K562 (cell line): ENCODE results near the gene NOCT. TPM values are rescaled to one million over a fixed set of nuclear protein-coding genes. Genes with fewer than 3 reads are reported as not detected.

ENCODE experiments used
- BCL6 ChIP-seq: fragments of 250-450 bp; sonication (Bioruptor Pico); IDR thresholded peaks from 2 replicates; pipeline ENCODE4 v1.4.0; 2020
- ELF1 ChIP-seq: fragments of 200-800 bp; sonication (Bioruptor generic); IDR thresholded peaks from 2 replicates; pipeline ENCODE4 v1.6.1; 2016; ENCODE audit warnings: missing genetic modification characterization, missing compliant biosample characterization
- HDAC3 ChIP-seq: fragments of 450-650 bp; IDR thresholded peaks from 2 replicates; pipeline ENCODE4 v1.6.1; 2018; ENCODE audit warnings: borderline replicate concordance, mild to moderate bottlenecking, moderate library complexity; ENCODE audit not compliant: partially characterized antibody
- KLF1 ChIP-seq: fragments of 450-650 bp; IDR thresholded peaks from 2 replicates; pipeline ENCODE4 v1.6.1; 2016; ENCODE audit warnings: missing genetic modification characterization, missing compliant biosample characterization
- POLR2G ChIP-seq: fragments of 200-400 bp; formaldehyde crosslinking; IDR thresholded peaks from 2 replicates; pipeline ENCODE4 v1.6.1; 2017; ENCODE audit warnings: low read depth, mild to moderate bottlenecking, antibody characterized with exemption, low read length, moderate library complexity
- RBBP5 ChIP-seq: fragments of 200-600 bp; sonication (generic); IDR thresholded peaks from 2 replicates; pipeline ENCODE4 v1.6.1; 2012; ENCODE audit warnings: borderline replicate concordance, mild to moderate bottlenecking, low read length, control low read depth, inconsistent platforms; ENCODE audit not compliant: insufficient read depth, poor library complexity, severe bottlenecking
- SAFB2 ChIP-seq: fragments of 200-400 bp; formaldehyde crosslinking; IDR thresholded peaks from 2 replicates; pipeline ENCODE4 v1.6.1; 2018; ENCODE audit warnings: borderline replicate concordance, low read length, low read depth, moderate library complexity; ENCODE audit not compliant: severe bottlenecking
- YY1 ChIP-seq, 3 experiments: IDR thresholded peaks; 2 replicates each; pipeline ENCODE4 v1.6.1; 2011; ENCODE audit warnings: low read length in 2 of 3, mild to moderate bottlenecking in 2 of 3, moderate library complexity in 2 of 3, borderline replicate concordance in 1 of 3, control low read depth in 1 of 3, low read depth in 1 of 3; ENCODE audit not compliant: insufficient read depth in 3 of 3, insufficient replicate concordance in 2 of 3, control insufficient read depth in 1 of 3, insufficient read length in 1 of 3; ENCODE audit errors: extremely low read depth in 1 of 3
- ZNF507 ChIP-seq: conservative IDR thresholded peaks from 2 replicates; pipeline ENCODE4 v1.6.1; 2017; ENCODE audit warnings: missing genetic modification characterization, missing compliant biosample characterization
- ZNF778 ChIP-seq: fragments of 450-650 bp; formaldehyde crosslinking; IDR thresholded peaks from 2 replicates; pipeline ENCODE4 v1.4.0; 2020; ENCODE audit warnings: mild to moderate bottlenecking, moderate library complexity
- polyA plus RNA-seq, 8 experiments: library from polyadenylated mRNA; depleted of rRNA in 4 of 8; stranded (reverse) in 5 of 8; unstranded in 3 of 8; fragments of >200 nt; fragmentation: Nextera tagmentation in 2 of 8; fragmentation: Illumina TruSeq in 1 of 8; extraction: Ambion mirVana in 2 of 8; extraction: Trizol in 1 of 8; gene quantifications; 2 replicates each; pipeline versions ENCODE4 v1.2.1 to v1.2.3, GENCODE V29; 2011 to 2014; ENCODE audit warnings: inconsistent platforms in 1 of 8, missing spikeins in 1 of 8
- total RNA-seq, 7 experiments: library from RNA; depleted of rRNA in 6 of 7; stranded (reverse); fragments of >200 nt in 6 of 7; fragmentation: Illumina TruSeq in 2 of 7; extraction: Trizol in 2 of 7; gene quantifications; 2 replicates each; pipeline versions ENCODE4 v1.2.1 to v1.2.3, GENCODE V29; 2011 to 2021; ENCODE audit warnings: low replicate concordance in 1 of 7
- TF ChIP-seq, protein P1 (sequence below): IDR thresholded peaks from 2 replicates; pipeline ENCODE4 v1.6.1; 2011; ENCODE audit warnings: borderline replicate concordance, low read depth, mild to moderate bottlenecking, moderate library complexity, low read length; ENCODE audit not compliant: insufficient read depth, poor library complexity, severe bottlenecking
- TF ChIP-seq, protein P2 (sequence below): IDR thresholded peaks from 3 replicates; pipeline ENCODE4 v1.6.1; 2011; ENCODE audit warnings: borderline replicate concordance, mild to moderate bottlenecking; ENCODE audit not compliant: insufficient read length, insufficient read depth
- TF ChIP-seq, protein P3 (sequence below): fragments of 200-400 bp; formaldehyde crosslinking; IDR thresholded peaks from 2 replicates; pipeline ENCODE4 v1.6.1; 2017; ENCODE audit warnings: mild to moderate bottlenecking, low read depth, low read length, moderate library complexity
- TF ChIP-seq, protein P4 (sequence below): fragments of 450-650 bp; IDR thresholded peaks from 2 replicates; pipeline ENCODE4 v1.6.1; 2017; ENCODE audit warnings: mild to moderate bottlenecking, moderate library complexity
- TF ChIP-seq, protein P5 (sequence below): fragments of 250-450 bp; sonication (Bioruptor Pico); IDR thresholded peaks from 2 replicates; pipeline ENCODE4 v1.4.0; 2020; ENCODE audit warnings: mild to moderate bottlenecking

The NOCT gene
- total and polyA plus RNA-seq, 9 of the 15 experiments (the other 6 are each of a cell fraction or from before 2014, with no cell fraction given): 1.3 to 20.2 (median 11.1) TPM

DNA sequence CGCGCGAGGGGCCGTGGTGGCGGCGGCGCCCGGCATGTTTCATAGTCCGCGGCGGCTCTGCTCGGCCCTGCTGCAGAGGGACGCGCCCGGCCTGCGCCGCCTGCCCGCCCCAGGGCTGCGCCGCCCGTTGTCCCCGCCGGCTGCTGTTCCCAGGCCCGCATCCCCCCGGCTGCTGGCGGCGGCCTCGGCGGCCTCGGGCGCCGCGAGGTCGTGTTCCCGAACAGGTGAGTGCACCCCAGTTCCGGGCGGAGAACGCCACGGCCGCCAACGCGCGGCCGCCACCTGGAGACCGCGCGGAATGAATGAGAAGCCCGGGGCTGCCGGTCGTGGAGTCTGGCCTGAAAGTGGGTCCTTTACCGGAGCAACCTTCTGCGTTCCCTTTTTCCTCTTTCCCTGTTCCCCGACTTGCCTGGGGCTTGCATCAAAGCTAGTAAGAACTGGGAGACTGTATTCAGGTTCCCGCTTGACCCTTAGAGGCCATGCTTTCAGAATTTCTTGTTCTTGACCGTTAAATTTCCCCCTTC, 429 bp downstream of the NOCT start (continued):
- TF ChIP-seq, protein P1, sequence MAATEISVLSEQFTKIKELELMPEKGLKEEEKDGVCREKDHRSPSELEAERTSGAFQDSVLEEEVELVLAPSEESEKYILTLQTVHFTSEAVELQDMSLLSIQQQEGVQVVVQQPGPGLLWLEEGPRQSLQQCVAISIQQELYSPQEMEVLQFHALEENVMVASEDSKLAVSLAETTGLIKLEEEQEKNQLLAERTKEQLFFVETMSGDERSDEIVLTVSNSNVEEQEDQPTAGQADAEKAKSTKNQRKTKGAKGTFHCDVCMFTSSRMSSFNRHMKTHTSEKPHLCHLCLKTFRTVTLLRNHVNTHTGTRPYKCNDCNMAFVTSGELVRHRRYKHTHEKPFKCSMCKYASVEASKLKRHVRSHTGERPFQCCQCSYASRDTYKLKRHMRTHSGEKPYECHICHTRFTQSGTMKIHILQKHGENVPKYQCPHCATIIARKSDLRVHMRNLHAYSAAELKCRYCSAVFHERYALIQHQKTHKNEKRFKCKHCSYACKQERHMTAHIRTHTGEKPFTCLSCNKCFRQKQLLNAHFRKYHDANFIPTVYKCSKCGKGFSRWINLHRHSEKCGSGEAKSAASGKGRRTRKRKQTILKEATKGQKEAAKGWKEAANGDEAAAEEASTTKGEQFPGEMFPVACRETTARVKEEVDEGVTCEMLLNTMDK: no peak
- TF ChIP-seq YY1 (IDR thresholded peaks at IDR 0.05; ENCODE audit: borderline replicate concordance in 1 of 3, control insufficient read depth in 1 of 3, extremely low read depth in 1 of 3, insufficient read depth in 3 of 3, insufficient read length in 1 of 3, insufficient replicate concordance in 2 of 3, low read depth in 1 of 3, low read length in 2 of 3) (peak in 1 of 3 experiments; percentile 2), ELF1 (tag) (0 out of 2 replicates have a peak, but pooled peaks have one; percentile 0), ZNF507 (tag) (no peak), HDAC3 (no peak), POLR2G (peak; percentile 27), SAFB2 (no peak), RBBP5 (peak; percentile 98), ZNF778 (CRISPR knock-in tag) (no peak), KLF1 (tag) (0 out of 2 replicates have a peak, but pooled peaks have one; percentile 32), BCL6 (CRISPR knock-in tag) (no peak)
- TF ChIP-seq, protein P2, sequence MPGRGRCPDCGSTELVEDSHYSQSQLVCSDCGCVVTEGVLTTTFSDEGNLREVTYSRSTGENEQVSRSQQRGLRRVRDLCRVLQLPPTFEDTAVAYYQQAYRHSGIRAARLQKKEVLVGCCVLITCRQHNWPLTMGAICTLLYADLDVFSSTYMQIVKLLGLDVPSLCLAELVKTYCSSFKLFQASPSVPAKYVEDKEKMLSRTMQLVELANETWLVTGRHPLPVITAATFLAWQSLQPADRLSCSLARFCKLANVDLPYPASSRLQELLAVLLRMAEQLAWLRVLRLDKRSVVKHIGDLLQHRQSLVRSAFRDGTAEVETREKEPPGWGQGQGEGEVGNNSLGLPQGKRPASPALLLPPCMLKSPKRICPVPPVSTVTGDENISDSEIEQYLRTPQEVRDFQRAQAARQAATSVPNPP: no peak
- TF ChIP-seq, protein P3, sequence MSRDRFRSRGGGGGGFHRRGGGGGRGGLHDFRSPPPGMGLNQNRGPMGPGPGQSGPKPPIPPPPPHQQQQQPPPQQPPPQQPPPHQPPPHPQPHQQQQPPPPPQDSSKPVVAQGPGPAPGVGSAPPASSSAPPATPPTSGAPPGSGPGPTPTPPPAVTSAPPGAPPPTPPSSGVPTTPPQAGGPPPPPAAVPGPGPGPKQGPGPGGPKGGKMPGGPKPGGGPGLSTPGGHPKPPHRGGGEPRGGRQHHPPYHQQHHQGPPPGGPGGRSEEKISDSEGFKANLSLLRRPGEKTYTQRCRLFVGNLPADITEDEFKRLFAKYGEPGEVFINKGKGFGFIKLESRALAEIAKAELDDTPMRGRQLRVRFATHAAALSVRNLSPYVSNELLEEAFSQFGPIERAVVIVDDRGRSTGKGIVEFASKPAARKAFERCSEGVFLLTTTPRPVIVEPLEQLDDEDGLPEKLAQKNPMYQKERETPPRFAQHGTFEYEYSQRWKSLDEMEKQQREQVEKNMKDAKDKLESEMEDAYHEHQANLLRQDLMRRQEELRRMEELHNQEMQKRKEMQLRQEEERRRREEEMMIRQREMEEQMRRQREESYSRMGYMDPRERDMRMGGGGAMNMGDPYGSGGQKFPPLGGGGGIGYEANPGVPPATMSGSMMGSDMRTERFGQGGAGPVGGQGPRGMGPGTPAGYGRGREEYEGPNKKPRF: no peak
- TF ChIP-seq, protein P4, sequence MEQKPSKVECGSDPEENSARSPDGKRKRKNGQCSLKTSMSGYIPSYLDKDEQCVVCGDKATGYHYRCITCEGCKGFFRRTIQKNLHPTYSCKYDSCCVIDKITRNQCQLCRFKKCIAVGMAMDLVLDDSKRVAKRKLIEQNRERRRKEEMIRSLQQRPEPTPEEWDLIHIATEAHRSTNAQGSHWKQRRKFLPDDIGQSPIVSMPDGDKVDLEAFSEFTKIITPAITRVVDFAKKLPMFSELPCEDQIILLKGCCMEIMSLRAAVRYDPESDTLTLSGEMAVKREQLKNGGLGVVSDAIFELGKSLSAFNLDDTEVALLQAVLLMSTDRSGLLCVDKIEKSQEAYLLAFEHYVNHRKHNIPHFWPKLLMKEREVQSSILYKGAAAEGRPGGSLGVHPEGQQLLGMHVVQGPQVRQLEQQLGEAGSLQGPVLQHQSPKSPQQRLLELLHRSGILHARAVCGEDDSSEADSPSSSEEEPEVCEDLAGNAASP: no peak
- TF ChIP-seq, protein P5, sequence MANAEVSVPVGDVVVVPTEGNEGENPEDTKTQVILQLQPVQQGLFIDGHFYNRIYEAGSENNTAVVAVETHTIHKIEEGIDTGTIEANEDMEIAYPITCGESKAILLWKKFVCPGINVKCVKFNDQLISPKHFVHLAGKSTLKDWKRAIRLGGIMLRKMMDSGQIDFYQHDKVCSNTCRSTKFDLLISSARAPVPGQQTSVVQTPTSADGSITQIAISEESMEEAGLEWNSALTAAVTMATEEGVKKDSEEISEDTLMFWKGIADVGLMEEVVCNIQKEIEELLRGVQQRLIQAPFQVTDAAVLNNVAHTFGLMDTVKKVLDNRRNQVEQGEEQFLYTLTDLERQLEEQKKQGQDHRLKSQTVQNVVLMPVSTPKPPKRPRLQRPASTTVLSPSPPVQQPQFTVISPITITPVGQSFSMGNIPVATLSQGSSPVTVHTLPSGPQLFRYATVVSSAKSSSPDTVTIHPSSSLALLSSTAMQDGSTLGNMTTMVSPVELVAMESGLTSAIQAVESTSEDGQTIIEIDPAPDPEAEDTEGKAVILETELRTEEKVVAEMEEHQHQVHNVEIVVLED: no peak
